Cardiac fibroblast (primary cell): ENCODE measurements around the gene CSF1R.

Source experiments
- DNase-seq, 2 donors: peaks; one replicate each; pipeline versions ENCODE4 v3.0.0 to v3.0.0-alpha.2; 2010; ENCODE audit warnings: low read depth in 2 of 2
- H3K4me3 ChIP-seq, 2 donors: replicated peaks in 1 of 2; 1 replicate in 1 of 2; 2 replicates in 1 of 2; pipeline ENCODE4 v1.5.1; 2011; ENCODE audit warnings: low read depth in 2 of 2, low read length in 2 of 2, mild to moderate bottlenecking in 2 of 2, moderate library complexity in 1 of 2
- TF ChIP-seq, protein P1 (sequence below): IDR thresholded peaks from one replicate; pipeline ENCODE4 v1.5.1; 2011; ENCODE audit warnings: low read depth, mild to moderate bottlenecking, low read length, inconsistent platforms

CSF1R gene

DNA sequence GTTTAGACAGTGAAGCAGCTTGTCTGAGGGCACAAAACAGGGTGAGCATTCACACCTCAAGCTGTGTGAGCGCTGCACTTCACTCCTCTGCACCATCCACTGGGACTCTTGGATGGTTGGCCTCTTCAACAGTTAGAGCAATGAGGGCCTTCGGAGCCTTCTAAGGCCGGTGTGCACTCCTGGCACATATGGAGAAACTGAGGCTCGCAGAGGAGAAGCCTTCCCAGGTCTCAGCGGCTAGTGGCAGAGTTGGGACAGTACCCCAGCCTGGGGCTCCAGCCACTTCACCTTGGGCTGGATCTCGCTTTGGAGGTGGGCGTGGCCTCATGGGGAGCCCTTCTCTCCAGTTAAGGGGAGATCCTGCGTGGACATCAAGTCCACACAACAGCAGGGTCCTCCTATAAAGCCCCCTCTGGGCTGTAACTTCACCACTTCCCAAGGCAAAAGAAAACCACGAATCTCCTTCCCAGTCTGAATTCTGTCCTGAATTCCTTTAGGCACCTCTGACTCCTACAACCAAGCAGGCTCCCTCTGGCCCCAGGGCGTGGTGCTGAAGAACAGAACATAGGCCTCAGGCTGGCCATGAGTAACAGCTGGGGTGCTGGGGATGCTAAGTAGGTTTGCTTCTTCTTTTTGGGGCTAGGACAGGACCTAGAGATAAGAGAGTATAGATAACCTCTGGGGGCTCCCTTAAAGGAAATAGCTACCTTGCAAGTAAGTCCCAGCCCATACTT lies 30.5 kb upstream of the CSF1R start:
- TF ChIP-seq, protein P1, sequence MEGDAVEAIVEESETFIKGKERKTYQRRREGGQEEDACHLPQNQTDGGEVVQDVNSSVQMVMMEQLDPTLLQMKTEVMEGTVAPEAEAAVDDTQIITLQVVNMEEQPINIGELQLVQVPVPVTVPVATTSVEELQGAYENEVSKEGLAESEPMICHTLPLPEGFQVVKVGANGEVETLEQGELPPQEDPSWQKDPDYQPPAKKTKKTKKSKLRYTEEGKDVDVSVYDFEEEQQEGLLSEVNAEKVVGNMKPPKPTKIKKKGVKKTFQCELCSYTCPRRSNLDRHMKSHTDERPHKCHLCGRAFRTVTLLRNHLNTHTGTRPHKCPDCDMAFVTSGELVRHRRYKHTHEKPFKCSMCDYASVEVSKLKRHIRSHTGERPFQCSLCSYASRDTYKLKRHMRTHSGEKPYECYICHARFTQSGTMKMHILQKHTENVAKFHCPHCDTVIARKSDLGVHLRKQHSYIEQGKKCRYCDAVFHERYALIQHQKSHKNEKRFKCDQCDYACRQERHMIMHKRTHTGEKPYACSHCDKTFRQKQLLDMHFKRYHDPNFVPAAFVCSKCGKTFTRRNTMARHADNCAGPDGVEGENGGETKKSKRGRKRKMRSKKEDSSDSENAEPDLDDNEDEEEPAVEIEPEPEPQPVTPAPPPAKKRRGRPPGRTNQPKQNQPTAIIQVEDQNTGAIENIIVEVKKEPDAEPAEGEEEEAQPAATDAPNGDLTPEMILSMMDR: no peak
- H3K4me3 ChIP-seq: no peak overlapping the region
- no peak for DNase-seq

- DNase-seq: no peak
- TF ChIP-seq, protein P1: no peak
- H3K4me3 ChIP-seq: no peak overlapping the region
Observed at GRCh38 chr5:150114773-150115408, 28.5 kb upstream of the CSF1R start.

DNA sequence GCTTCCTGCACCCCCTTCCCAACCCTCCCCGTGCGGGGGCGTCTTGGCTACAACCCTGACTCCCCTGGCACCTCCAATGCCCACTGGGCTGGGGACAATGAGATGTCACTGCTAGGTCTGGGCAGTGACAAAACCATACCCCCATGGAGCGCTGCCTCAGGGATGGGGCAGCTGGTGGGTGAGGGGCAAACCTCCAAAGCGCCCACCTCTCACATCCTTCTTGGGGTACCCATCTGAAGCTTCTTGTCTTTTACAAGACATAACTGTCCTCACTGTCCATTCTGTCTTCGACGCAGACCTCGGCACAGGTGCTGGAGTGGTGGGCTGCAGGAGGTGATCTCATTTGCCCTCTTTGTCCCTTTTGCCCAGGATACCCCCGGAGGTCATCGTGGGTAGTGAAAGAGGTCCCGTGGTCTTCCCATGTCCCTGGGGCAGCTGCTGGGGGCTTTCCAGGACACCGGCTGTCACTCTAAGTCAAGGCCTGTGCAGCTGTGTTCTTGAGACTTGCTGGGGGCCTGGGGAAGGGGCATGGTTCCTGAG lies 27.8 kb upstream of the CSF1R start:
- TF ChIP-seq, protein P1: no peak
- H3K4me3 ChIP-seq: no peak overlapping the region
- no peak for DNase-seq

- TF ChIP-seq, protein P1: no peak
- no peak for DNase-seq
- no peak overlapping the region for H3K4me3 ChIP-seq
Observed at GRCh38 chr5:150113047-150113744, 26.8 kb upstream of the CSF1R start.

DNA sequence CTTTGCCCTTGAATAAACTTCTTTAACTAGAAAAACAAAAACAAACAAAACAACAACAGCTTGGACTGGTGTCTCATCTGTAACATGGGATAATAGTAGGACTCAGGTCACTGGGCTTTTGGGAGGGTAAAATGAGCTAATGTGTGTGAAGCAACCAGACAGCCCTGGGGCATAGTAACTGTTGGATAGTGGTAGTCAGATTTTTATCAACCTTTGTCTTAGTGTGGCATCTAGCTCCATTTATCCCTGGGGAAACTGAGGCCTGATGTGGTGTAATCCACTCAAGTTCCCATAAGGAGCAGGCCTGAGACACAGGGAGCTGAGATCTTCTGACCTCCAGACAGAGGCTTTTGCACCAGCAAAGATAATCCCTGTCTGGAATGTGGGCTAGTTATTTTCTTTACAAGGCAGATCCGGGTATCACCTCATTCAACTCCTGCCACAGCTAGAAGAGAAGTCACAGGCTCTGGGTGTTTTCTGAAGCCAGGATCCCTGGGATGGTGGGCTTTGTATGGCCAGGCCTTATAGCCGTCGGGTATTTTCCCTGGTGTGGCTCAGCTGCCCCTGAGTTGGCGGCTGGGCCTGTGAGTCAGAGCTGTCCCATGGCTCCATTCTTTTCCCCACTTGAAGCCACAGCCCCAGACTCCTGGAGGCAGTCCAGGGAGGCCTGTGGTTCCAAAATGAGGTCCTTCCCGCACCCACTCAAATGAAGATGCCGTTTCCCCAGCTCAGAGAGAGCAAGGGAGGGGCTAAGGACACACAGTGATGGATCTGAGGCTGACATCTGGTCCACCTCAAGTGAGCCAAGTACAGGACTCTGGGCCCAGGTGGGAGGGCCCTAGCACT lies 26.1 kb upstream of the CSF1R start:
- TF ChIP-seq, protein P1: no peak
- DNase-seq: peak; percentile 78 to 88
- H3K4me3 ChIP-seq: no peak overlapping the region

- no peak for DNase-seq
- no peak overlapping the region for H3K4me3 ChIP-seq
- TF ChIP-seq, protein P1: no peak
Observed at GRCh38 chr5:150111122-150111521, 24.8 kb upstream of the CSF1R start.
